Measurements from ENCODE around the gene TTLL11. TPM values are rescaled to one million over a fixed set of nuclear protein-coding genes. Genes with fewer than 3 reads are reported as not detected.

Gene TTLL11
- total RNA-seq, 4 donors from 2014 or later = 7.2 to 12.1 (median 9.9) TPM

GRCh38 chr9:121945281-121945680 lies 147.8 kb downstream of the TTLL11 start:
- Histone ChIP-seq H3K27me3 (no peaks in the 10 kb centered on the region), H3K36me3 (no peaks in the 10 kb centered on the region), H3K27ac (no peak overlapping the region), H3K4me1 (no peaks in the 10 kb centered on the region), H3K4me3 (no peak overlapping the region), H3K9me3 (no peaks in the 10 kb centered on the region)
- TF ChIP-seq POLR2A (IDR thresholded peaks at IDR 0.05) (no peak), POLR2AphosphoS5 (IDR thresholded peaks at IDR 0.05) (no peak), EP300 (IDR thresholded peaks at IDR 0.05) (no peak), CTCF (IDR thresholded peaks at IDR 0.05) (no peak)
- no peak for DNase-seq (ENCODE audit: low spot score in 2 of 2)
- 74% methylated on average over 4 of the region's 4 CpGs for WGBS

GRCh38 chr9:121944711-121945191 lies 148.4 kb downstream of the TTLL11 start:
- Histone ChIP-seq H3K9me3 (no peaks in the 10 kb centered on the region), H3K4me1 (no peaks in the 10 kb centered on the region), H3K27me3 (no peaks in the 10 kb centered on the region), H3K27ac (no peak overlapping the region), H3K4me3 (no peak overlapping the region), H3K36me3 (no peaks in the 10 kb centered on the region)
- no peak for TF ChIP-seq EP300 (IDR thresholded peaks at IDR 0.05)
- no peak for TF ChIP-seq POLR2AphosphoS5 (IDR thresholded peaks at IDR 0.05)
- TF ChIP-seq CTCF (IDR thresholded peaks at IDR 0.05) = no peak
- no peak for TF ChIP-seq POLR2A (IDR thresholded peaks at IDR 0.05)
- WGBS = 76% methylated on average over 5 of the region's 5 CpGs
- DNase-seq (ENCODE audit: low spot score in 2 of 2) = no peak

GRCh38 chr9:121943463-121943862 lies 149.6 kb downstream of the TTLL11 start:
- Histone ChIP-seq H3K27ac (no peak overlapping the region), H3K27me3 (no peaks in the 10 kb centered on the region), H3K4me1 (no peaks in the 10 kb centered on the region), H3K36me3 (no peaks in the 10 kb centered on the region), H3K9me3 (no peaks in the 10 kb centered on the region), H3K4me3 (no peak overlapping the region)
- WGBS = 96% methylated on average over 2 of the region's 2 CpGs
- DNase-seq (ENCODE audit: low spot score in 2 of 2) = no peak
- TF ChIP-seq EP300 (IDR thresholded peaks at IDR 0.05) (no peak), POLR2A (IDR thresholded peaks at IDR 0.05) (no peak), POLR2AphosphoS5 (IDR thresholded peaks at IDR 0.05) (no peak), CTCF (IDR thresholded peaks at IDR 0.05) (no peak)

- Histone ChIP-seq H3K27me3 (no peaks in the 10 kb centered on the region), H3K36me3 (no peaks in the 10 kb centered on the region), H3K9me3 (no peaks in the 10 kb centered on the region), H3K4me1 (no peaks in the 10 kb centered on the region), H3K4me3 (no peak overlapping the region), H3K27ac (no peak overlapping the region)
- WGBS = 82% methylated on average over 15 of the region's 15 CpGs
- TF ChIP-seq EP300 (IDR thresholded peaks at IDR 0.05) = no peak
- no peak for TF ChIP-seq POLR2AphosphoS5 (IDR thresholded peaks at IDR 0.05)
- no peak for TF ChIP-seq CTCF (IDR thresholded peaks at IDR 0.05)
- TF ChIP-seq POLR2A (IDR thresholded peaks at IDR 0.05) = no peak
- no peak for DNase-seq (ENCODE audit: low spot score in 2 of 2)
These were observed 150.2 kb downstream of the TTLL11 start for GRCh38 chr9:121942866-121943382.

GRCh38 chr9:121942313-121942712 lies 150.8 kb downstream of the TTLL11 start:
- 79% methylated on average over 7 of the region's 7 CpGs for WGBS
- Histone ChIP-seq H3K27ac (no peak overlapping the region), H3K9me3 (no peaks in the 10 kb centered on the region), H3K27me3 (no peaks in the 10 kb centered on the region), H3K4me1 (no peaks in the 10 kb centered on the region), H3K36me3 (no peaks in the 10 kb centered on the region), H3K4me3 (no peak overlapping the region)
- no peak for TF ChIP-seq EP300 (IDR thresholded peaks at IDR 0.05)
- TF ChIP-seq POLR2AphosphoS5 (IDR thresholded peaks at IDR 0.05) = no peak
- no peak for TF ChIP-seq POLR2A (IDR thresholded peaks at IDR 0.05)
- TF ChIP-seq CTCF (IDR thresholded peaks at IDR 0.05) = no peak
- no peak for DNase-seq (ENCODE audit: low spot score in 2 of 2)

Data from suprapubic skin (tissue), 4 donors.